ENCODE data around the gene ZNF343. TPM values are rescaled to one million over a fixed set of nuclear protein-coding genes. Genes with fewer than 3 reads are reported as not detected.

Gene ZNF343
- polyA plus RNA-seq, 2 of the 4 experiments (the other 2 are of a cell fraction) = 14.0 to 19.0 TPM

- POLR2A ChIA-PET = interaction anchor here (0.7 to 4.1 kb wide), 5 partner anchors 16 to 155 kb away, joined by 3 to 28 read pairs (median 4); partner anchors contain the start of genes NOP56, SNRPB and ZNF343
- Histone ChIP-seq H3K9me3 (no peaks in the 10 kb centered on the region), H3K4me2 (peak overlapping the region; percentile 96), H3K27ac (peak overlapping the region; percentile 91 to 96), H3K4me3 (peak overlapping the region; percentile 81), H3K4me1 (peaks cover 8% of the 10 kb centered on the region; the same call in 1 of the 3 replicates)
- FAIRE-seq = no peak
- ATAC-seq = peak; percentile 78 to 86
- DNase-seq (ENCODE audit: low read depth in 1 of 2, low spot score in 1 of 2) = peak in 1 of 2 experiments; percentile 80
- WGBS (ENCODE audit: missing lambda C conversion rate) = 1% methylated on average over 57 of the region's 64 CpGs
- CTCF ChIA-PET = interaction anchor here (0.6 to 10.7 kb wide), 41 partner anchors 8 to 229 kb away, joined by 3 to 165 read pairs (median 4); partner anchors contain the start of genes NOP56, SNRPB, TMC2 and ZNF343
- TF ChIP-seq RARB (CRISPR knock-in tag; IDR thresholded peaks at IDR 0.05) = no peak
- TF ChIP-seq KDM5A (IDR thresholded peaks at IDR 0.05) = no peak
- no peak for TF ChIP-seq HDAC2 (IDR thresholded peaks at IDR 0.05)
- no peak; the same call in none of the 2 replicates for TF ChIP-seq E2F6 (IDR thresholded peaks at IDR 0.05; ENCODE audit: borderline replicate concordance, low read depth)
- TF ChIP-seq HOXA7 (CRISPR knock-in tag; IDR thresholded peaks at IDR 0.05) = no peak
- TF ChIP-seq JUNB (IDR thresholded peaks at IDR 0.05) = no peak
- TF ChIP-seq ZNF302 (CRISPR knock-in tag; IDR thresholded peaks at IDR 0.05) = no peak
- TF ChIP-seq HMGXB4 (CRISPR knock-in tag; IDR thresholded peaks at IDR 0.05; ENCODE audit: borderline replicate concordance) = no peak; the same call in 1 of the 2 replicates
- no peak for TF ChIP-seq KDM1A (IDR thresholded peaks at IDR 0.05; ENCODE audit: low read depth)
- TF ChIP-seq CHD4 (IDR thresholded peaks at IDR 0.05; ENCODE audit: borderline replicate concordance) = no peak
- TF ChIP-seq POLR2AphosphoS2 (conservative IDR thresholded peaks at IDR 0.05; ENCODE audit: low read length) = no peak
- TF ChIP-seq JUN (IDR thresholded peaks at IDR 0.05) = peak in 1 of 2 experiments; percentile 70; a peak in 1 of 5 replicates
- TF ChIP-seq ZC3H11A (IDR thresholded peaks at IDR 0.05) = no peak
- peak; percentile 3; the same call in 1 of the 3 replicates for TF ChIP-seq SMC3 (IDR thresholded peaks at IDR 0.05)
- TF ChIP-seq BCL3 (IDR thresholded peaks at IDR 0.05) = no peak
- TF ChIP-seq SREBF2 (IDR thresholded peaks at IDR 0.05) = no peak
- no peak for TF ChIP-seq TFCP2L1 (CRISPR knock-in tag; IDR thresholded peaks at IDR 0.05)
- no peak; a peak in 2 of 5 replicates for TF ChIP-seq RAD21 (conservative IDR thresholded peaks at IDR 0.05 in 1 of 2, IDR thresholded peaks at IDR 0.05 in 1 of 2)
- TF ChIP-seq, protein P1, sequence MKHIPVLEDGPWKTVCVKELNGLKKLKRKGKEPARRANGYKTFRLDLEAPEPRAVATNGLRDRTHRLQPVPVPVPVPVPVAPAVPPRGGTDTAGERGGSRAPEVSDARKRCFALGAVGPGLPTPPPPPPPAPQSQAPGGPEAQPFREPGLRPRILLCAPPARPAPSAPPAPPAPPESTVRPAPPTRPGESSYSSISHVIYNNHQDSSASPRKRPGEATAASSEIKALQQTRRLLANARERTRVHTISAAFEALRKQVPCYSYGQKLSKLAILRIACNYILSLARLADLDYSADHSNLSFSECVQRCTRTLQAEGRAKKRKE (CRISPR knock-in tag; IDR thresholded peaks at IDR 0.05; ENCODE audit: low read depth) = no peak
- TF ChIP-seq USF2 (IDR thresholded peaks at IDR 0.05) = no peak
- TF ChIP-seq, protein P2, sequence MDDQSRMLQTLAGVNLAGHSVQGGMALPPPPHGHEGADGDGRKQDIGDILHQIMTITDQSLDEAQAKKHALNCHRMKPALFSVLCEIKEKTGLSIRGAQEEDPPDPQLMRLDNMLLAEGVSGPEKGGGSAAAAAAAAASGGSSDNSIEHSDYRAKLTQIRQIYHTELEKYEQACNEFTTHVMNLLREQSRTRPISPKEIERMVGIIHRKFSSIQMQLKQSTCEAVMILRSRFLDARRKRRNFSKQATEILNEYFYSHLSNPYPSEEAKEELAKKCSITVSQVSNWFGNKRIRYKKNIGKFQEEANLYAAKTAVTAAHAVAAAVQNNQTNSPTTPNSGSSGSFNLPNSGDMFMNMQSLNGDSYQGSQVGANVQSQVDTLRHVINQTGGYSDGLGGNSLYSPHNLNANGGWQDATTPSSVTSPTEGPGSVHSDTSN (IDR thresholded peaks at IDR 0.05) = 0 out of 2 replicates have a peak, but pooled peaks have one; percentile 17
- TF ChIP-seq POLR2A (IDR thresholded peaks at IDR 0.05; ENCODE audit: low read length) = no peak
- TF ChIP-seq, protein P3, sequence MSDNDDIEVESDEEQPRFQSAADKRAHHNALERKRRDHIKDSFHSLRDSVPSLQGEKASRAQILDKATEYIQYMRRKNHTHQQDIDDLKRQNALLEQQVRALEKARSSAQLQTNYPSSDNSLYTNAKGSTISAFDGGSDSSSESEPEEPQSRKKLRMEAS (IDR thresholded peaks at IDR 0.05) = no peak; the same call in 1 of the 2 replicates
- TF ChIP-seq, protein P4, sequence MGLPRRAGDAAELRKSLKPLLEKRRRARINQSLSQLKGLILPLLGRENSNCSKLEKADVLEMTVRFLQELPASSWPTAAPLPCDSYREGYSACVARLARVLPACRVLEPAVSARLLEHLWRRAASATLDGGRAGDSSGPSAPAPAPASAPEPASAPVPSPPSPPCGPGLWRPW (IDR thresholded peaks at IDR 0.05) = no peak
- TF ChIP-seq REST (IDR thresholded peaks at IDR 0.05) = peak; percentile 59; the same call in 1 of the 2 replicates
- TF ChIP-seq HOXB5 (CRISPR knock-in tag; IDR thresholded peaks at IDR 0.05) = no peak
- TF ChIP-seq MAFK (IDR thresholded peaks at IDR 0.05; ENCODE audit: partially characterized antibody) = no peak
- no peak for TF ChIP-seq NPAS2 (CRISPR knock-in tag; IDR thresholded peaks at IDR 0.05; ENCODE audit: borderline replicate concordance)
These were observed 16.2 kb upstream of the ZNF343 start for GRCh38 chr20:2524709-2525506.

Data from A549 (cell line).